Neutrophil (primary cell): ENCODE measurements around the gene DDX42.
A peak's percentile ranks its signal among the peaks of the same experiment; 100 is the strongest.

Source experiments
- H3K27ac ChIP-seq: fragments of 200-600 bp; sonication (generic); 2 replicates; pipeline ENCODE4 v1.5.1; 2016; ENCODE audit warnings: mild to moderate bottlenecking, moderate library complexity
- H3K27me3 ChIP-seq: fragments of 200-600 bp; sonication (generic); 2 replicates; pipeline ENCODE4 v1.6.0; 2016; ENCODE audit warnings: mild to moderate bottlenecking
- H3K36me3 ChIP-seq: fragments of 200-600 bp; sonication (generic); 2 replicates; pipeline ENCODE4 v1.5.1; 2017
- H3K4me1 ChIP-seq, 2 experiments: fragments of 200-600 bp in 1 of 2; sonication (generic) in 1 of 2; 1 replicate in 1 of 2; 2 replicates in 1 of 2; pipeline versions ENCODE4 v1.5.1 to v1.6.1; 2013 to 2016; ENCODE audit warnings: low read depth in 1 of 2, low read length in 1 of 2, mild to moderate bottlenecking in 1 of 2, moderate library complexity in 1 of 2; ENCODE audit not compliant: control insufficient read depth in 1 of 2, insufficient read depth in 1 of 2
- H3K4me3 ChIP-seq, 2 experiments: fragments of 200-600 bp in 1 of 2; sonication (generic) in 1 of 2; 1 replicate in 1 of 2; 2 replicates in 1 of 2; pipeline ENCODE4 v1.5.1; 2013 to 2016; ENCODE audit warnings: low read depth in 1 of 2, low read length in 1 of 2, mild to moderate bottlenecking in 1 of 2, moderate library complexity in 1 of 2
- H3K9me3 ChIP-seq: fragments of 200-600 bp; sonication (generic); 2 replicates; pipeline ENCODE4 v1.5.1; 2016
- TF ChIP-seq, protein P1 (sequence below): fragments of 200-600 bp; sonication (generic); IDR thresholded peaks from 2 replicates; pipeline ENCODE4 v1.5.1; 2016; ENCODE audit warnings: antibody characterized with exemption

Gene DDX42

DNA sequence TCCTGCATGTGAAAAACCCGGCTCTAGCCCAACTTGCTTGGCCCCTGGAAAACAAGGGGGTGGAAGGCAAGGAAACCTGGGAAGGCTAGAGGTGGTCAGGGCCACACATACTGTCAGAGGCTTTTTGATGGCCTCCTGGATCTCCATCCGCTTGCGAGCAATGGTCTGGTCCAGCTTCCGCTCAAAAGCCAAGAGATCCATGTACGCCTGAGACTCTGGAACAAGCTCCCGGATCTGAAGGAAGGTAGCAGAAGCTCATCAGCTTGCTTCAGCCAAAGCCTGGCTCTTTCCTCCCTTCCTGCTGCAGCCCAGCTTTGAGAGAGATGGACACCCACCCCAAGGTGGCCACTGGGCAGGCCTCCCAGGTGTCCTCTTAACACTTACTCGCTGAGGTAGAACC lies 62.8 kb downstream of the DDX42 start:
- peaks cover 43 to 44% of the 10 kb centered on the region in 2 experiments for H3K4me1 ChIP-seq
- TF ChIP-seq, protein P1, sequence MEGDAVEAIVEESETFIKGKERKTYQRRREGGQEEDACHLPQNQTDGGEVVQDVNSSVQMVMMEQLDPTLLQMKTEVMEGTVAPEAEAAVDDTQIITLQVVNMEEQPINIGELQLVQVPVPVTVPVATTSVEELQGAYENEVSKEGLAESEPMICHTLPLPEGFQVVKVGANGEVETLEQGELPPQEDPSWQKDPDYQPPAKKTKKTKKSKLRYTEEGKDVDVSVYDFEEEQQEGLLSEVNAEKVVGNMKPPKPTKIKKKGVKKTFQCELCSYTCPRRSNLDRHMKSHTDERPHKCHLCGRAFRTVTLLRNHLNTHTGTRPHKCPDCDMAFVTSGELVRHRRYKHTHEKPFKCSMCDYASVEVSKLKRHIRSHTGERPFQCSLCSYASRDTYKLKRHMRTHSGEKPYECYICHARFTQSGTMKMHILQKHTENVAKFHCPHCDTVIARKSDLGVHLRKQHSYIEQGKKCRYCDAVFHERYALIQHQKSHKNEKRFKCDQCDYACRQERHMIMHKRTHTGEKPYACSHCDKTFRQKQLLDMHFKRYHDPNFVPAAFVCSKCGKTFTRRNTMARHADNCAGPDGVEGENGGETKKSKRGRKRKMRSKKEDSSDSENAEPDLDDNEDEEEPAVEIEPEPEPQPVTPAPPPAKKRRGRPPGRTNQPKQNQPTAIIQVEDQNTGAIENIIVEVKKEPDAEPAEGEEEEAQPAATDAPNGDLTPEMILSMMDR = no peak
- H3K27ac ChIP-seq = no peak overlapping the region
- peaks cover 52% of the 10 kb centered on the region for H3K36me3 ChIP-seq
- no peaks in the 10 kb centered on the region for H3K27me3 ChIP-seq
- H3K9me3 ChIP-seq = no peaks in the 10 kb centered on the region
- no peak overlapping the region for H3K4me3 ChIP-seq

DNA sequence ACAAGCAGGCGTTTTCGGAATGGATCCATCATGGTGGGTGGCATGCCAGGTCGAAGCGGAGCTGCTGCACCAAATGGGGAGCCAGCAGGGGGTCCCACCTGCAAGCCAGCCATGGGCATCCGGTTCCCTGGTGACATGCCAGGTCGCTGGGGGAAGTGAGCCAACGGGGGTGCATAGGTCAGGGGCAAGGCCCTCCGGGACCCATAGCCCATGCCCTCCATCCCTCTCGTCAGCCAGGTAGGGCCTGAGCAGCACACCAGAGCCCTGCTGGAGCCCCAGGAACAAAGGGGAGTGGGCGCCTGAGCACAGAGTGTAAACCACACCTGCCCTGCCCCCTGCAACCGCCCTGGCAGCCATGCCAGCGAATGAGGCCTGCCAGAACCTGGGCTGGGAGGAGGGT lies 63.5 kb downstream of the DDX42 start:
- Histone ChIP-seq H3K9me3 (no peaks in the 10 kb centered on the region), H3K4me3 (no peak overlapping the region), H3K27me3 (no peaks in the 10 kb centered on the region), H3K4me1 (peaks cover 46 to 48% of the 10 kb centered on the region in 2 experiments), H3K36me3 (peaks cover 45% of the 10 kb centered on the region), H3K27ac (no peak overlapping the region)
- TF ChIP-seq, protein P1 = no peak

DNA sequence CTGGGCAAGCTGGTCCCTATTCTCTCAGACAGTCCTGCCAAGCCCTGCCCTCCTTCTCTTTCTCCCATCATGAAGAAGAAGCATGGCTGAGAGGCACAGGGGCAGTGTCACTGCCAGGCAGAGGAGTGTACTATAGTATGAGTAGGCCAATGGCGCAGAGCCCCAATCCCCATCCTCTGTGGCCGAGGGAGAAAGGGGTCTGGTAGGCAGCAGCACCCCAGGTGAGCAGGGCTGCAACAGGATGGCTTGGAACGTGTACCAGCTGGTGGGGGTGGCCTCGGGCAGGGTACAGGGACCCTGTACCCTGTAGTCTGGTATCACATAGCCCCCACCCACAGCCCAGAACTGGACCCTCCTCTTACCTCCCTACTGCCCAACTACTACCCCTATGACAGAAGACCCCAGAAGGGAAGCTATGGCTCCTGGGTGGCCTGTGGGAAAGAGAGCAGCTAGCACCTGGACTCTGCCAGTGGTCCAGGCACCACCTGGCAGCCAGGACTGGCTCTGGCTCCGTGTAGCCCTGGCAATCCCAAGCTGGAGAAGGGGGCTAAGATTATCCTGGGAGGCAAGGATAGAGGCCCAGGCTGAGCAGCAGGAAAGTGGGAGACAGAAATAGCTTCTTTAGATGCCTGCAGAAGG lies 64.1 kb downstream of the DDX42 start:
- Histone ChIP-seq H3K36me3 (peaks cover 39% of the 10 kb centered on the region), H3K4me1 (peaks cover 48% of the 10 kb centered on the region in 2 experiments), H3K27ac (no peak overlapping the region), H3K27me3 (no peaks in the 10 kb centered on the region), H3K4me3 (no peak overlapping the region), H3K9me3 (no peaks in the 10 kb centered on the region)
- TF ChIP-seq, protein P1 = no peak

DNA sequence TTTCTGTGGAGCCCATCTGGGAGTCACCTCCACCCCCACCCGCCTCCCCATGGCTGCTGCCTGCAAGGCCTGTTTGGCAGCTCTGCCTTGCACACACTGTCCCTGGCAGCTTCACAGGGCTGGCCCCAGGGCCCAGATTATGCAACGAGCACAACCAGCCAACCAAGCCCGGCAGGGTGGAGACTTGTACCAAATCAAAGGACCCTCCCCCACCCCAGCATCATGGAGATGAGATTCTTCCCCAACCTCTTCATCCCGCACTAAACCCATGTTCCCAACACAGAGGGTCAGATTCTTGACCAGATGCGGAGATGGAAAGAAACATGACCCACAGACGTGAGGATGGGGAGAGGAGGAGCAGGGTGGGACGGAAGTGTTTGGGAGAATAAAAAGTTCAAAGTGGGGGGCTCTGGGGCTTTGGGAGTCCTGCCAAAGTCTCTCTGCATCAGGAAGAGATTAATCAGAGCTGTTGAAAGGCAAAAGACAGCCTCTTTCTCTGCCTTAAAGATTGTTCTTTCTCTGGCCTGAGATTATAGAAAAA lies 64.7 kb downstream of the DDX42 start:
- H3K4me3 ChIP-seq = no peak overlapping the region
- TF ChIP-seq, protein P1 = no peak
- peaks cover 54% of the 10 kb centered on the region in 2 experiments for H3K4me1 ChIP-seq

DNA sequence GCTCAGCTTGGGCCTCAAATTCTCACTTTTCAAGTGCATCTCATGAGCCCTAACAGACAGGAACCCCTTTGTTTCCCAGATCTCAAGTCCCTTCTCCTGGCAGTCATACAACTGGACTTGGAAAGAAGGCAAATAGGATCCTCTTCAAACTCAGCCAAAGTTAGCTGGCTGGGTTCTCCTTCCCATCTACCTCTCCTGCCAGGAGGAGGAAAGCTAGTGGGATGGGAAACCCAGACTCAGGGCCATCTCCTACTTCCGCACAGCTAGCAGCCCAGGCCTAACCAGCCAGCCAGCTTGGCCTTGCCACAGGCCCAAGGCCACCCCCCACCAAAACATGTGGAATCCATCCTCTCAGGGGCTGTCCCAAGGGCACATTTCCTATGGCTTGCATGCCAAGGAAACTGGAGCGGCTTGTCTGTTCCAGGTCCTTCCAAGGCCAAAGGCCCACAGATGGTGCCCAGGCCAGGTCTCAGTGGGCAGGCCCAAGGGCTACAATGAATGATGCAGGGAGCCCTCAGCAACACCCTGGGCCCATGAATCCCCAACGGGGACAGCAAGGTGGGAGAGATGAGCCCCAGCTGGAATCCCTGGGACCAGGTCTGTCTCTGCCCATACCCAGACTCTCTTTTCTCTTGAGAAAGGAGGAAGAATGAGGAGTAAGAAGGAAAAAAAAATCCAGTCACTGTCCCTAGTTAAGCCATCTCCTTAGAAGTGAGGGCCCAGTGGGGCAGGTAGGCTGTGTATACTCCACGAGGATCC lies 66.8 kb downstream of the DDX42 start:
- Histone ChIP-seq H3K36me3 (peaks cover 13% of the 10 kb centered on the region), H3K27me3 (no peaks in the 10 kb centered on the region), H3K4me1 (peaks cover 45% of the 10 kb centered on the region in 2 experiments), H3K27ac (peak overlapping the region; percentile 95), H3K9me3 (no peaks in the 10 kb centered on the region), H3K4me3 (peak overlapping the region; percentile 89 to 92)
- TF ChIP-seq, protein P1 = no peak

More for the DNA sequence above, 64.7 kb downstream of the DDX42 start:
- Histone ChIP-seq H3K9me3 (no peaks in the 10 kb centered on the region), H3K27me3 (no peaks in the 10 kb centered on the region), H3K27ac (peak overlapping the region; percentile 48), H3K36me3 (peaks cover 33% of the 10 kb centered on the region)
